Bronchial epithelial cell (primary cell): ENCODE measurements around the gene SAGE1. TPM values are rescaled to one million over a fixed set of nuclear protein-coding genes. Genes with fewer than 3 reads are reported as not detected.
A peak's percentile ranks its signal among the peaks of the same experiment; 100 is the strongest.
"Not testable (repeated sequence)": the region's sequence is repeated elsewhere in the genome, so short reads cannot be mapped to it uniquely, and the experiment has no call there.

ENCODE experiments used
- DNase-seq: peaks from one replicate; pipeline ENCODE4 v3.0.0-alpha.2; 2010; ENCODE audit warnings: low read depth
- FAIRE-seq: peaks from 2 replicates; lab custom pipeline; 2011; peaks lifted over from hg19 to GRCh38; lab: Jason Lieb, UNC
- H3K27me3 ChIP-seq: 2 replicates; pipeline ENCODE4 v1.5.1; 2011; ENCODE audit warnings: low read length; ENCODE audit not compliant: control insufficient read depth, insufficient read depth
- H3K36me3 ChIP-seq: 2 replicates; pipeline ENCODE4 v1.5.1; 2011; ENCODE audit warnings: low read length; ENCODE audit not compliant: control insufficient read depth, insufficient read depth
- H3K4me3 ChIP-seq: 2 replicates; pipeline ENCODE4 v1.5.1; 2011; ENCODE audit warnings: mild to moderate bottlenecking, low read depth, low read length, control low read depth
- total RNA-seq: library from RNA; depleted of rRNA; stranded (reverse); fragments of >200 nt; gene quantifications from 2 replicates; pipeline ENCODE4 v1.2.1, GENCODE V29; 2014
- TF ChIP-seq, protein P1 (sequence below): IDR thresholded peaks from 2 replicates; pipeline ENCODE4 v1.5.1; 2011; ENCODE audit warnings: mild to moderate bottlenecking, moderate library complexity, low read length, control low read depth, inconsistent platforms; ENCODE audit not compliant: insufficient read depth, severe bottlenecking

The SAGE1 gene
- total RNA-seq, 1 donor from 2014 or later: not detected

DNA sequence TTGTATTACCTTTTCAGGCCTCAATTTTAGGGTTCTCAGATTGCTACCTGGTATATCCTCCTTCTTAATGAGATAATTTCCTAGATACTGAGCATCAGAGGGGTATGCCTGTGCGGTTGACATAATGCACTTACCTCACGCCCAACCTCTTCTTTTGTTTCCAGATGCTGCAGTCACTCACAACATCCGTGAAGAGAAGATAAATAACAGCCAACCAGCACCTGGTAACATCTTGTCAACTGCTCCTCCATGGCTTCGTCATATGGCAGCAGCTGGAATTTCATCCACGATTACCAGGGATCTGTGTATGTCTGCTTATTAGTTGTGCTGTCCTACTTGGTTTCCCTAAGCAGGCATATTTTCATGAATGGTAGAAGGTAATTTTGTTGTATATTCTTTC is 16.7 kb downstream of the SAGE1 start:
- TF ChIP-seq, protein P1, sequence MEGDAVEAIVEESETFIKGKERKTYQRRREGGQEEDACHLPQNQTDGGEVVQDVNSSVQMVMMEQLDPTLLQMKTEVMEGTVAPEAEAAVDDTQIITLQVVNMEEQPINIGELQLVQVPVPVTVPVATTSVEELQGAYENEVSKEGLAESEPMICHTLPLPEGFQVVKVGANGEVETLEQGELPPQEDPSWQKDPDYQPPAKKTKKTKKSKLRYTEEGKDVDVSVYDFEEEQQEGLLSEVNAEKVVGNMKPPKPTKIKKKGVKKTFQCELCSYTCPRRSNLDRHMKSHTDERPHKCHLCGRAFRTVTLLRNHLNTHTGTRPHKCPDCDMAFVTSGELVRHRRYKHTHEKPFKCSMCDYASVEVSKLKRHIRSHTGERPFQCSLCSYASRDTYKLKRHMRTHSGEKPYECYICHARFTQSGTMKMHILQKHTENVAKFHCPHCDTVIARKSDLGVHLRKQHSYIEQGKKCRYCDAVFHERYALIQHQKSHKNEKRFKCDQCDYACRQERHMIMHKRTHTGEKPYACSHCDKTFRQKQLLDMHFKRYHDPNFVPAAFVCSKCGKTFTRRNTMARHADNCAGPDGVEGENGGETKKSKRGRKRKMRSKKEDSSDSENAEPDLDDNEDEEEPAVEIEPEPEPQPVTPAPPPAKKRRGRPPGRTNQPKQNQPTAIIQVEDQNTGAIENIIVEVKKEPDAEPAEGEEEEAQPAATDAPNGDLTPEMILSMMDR: no peak
- no peak for DNase-seq
- Histone ChIP-seq H3K27me3 (no peaks in the 10 kb centered on the region), H3K4me3 (no peak overlapping the region), H3K36me3 (no peaks in the 10 kb centered on the region)
- FAIRE-seq: no peak

DNA sequence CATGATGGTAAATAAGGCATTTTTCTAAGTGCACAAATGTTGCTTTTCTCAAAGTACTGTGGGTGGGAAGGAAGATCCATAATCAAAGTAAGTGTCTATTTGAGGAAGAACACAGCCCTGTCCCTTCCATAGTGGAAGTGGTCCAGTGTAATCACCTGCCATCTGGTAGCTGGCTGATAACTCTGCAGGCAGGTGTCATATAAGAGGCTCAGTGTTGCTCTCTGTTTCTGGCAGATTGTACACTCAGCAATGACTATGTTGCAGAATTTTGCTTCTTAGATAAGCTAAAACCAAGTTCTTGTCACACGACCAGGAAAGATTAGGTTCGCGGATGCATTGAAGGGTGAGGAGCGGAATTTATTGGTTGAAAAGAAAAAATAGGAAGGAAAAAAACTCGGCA is 20.9 kb downstream of the SAGE1 start:
- FAIRE-seq: no peak
- H3K4me3 ChIP-seq: no peak overlapping the region
- TF ChIP-seq, protein P1: no peak
- DNase-seq: no peak
- no peaks in the 10 kb centered on the region for H3K27me3 ChIP-seq
- no peaks in the 10 kb centered on the region for H3K36me3 ChIP-seq

GRCh38 chrX:135920516-135920915 is 27.0 kb downstream of the SAGE1 start:
- H3K4me3 ChIP-seq, DNase-seq, FAIRE-seq, H3K27me3 ChIP-seq, H3K36me3 ChIP-seq: not testable (repeated sequence)

GRCh38 chrX:135923353-135923752 is 29.8 kb downstream of the SAGE1 start:
- H3K4me3 ChIP-seq: no peak overlapping the region
- no peaks in the 10 kb centered on the region for H3K27me3 ChIP-seq
- no peaks in the 10 kb centered on the region for H3K36me3 ChIP-seq
- TF ChIP-seq, protein P1: peak; percentile 51
- DNase-seq: peak; percentile 12
- no peak for FAIRE-seq

DNA sequence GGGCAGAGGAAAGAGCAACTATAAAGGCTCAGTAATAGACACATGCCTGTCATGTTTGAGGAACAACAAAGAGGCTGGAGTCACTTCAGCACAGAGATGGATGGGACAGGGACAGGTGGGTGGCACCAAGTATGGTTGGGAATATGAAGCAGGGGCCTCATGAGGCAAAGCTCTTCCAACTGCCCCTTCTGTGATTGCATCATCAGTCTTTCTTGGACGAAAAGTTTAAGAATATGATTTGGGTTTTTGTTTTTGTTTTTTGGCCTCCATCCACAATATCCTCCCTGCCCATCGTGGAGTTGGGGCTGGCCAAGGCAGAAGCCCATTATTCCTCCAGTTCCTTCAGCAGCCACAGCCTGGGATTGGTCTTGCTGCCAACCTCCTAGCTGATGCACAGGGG is 34.4 kb downstream of the SAGE1 start:
- FAIRE-seq: peak; percentile 92
- TF ChIP-seq, protein P1: no peak
- DNase-seq: no peak
- no peak overlapping the region for H3K4me3 ChIP-seq
- no peaks in the 10 kb centered on the region for H3K27me3 ChIP-seq
- H3K36me3 ChIP-seq: no peaks in the 10 kb centered on the region

- Histone ChIP-seq H3K36me3 (no peaks in the 10 kb centered on the region), H3K4me3 (no peak overlapping the region), H3K27me3 (no peaks in the 10 kb centered on the region)
- TF ChIP-seq, protein P1: peak; percentile 69
- DNase-seq (peak; percentile 18), FAIRE-seq (no peak)
Measured at GRCh38 chrX:135931644-135932487, 38.4 kb downstream of the SAGE1 start.
